Adrenal gland (tissue), 12 donors: ENCODE measurements around the gene PPP1R14B. TPM values are rescaled to one million over a fixed set of nuclear protein-coding genes. Genes with fewer than 3 reads are reported as not detected.
A peak's percentile ranks its signal among the peaks of the same experiment; 100 is the strongest.

Experiments used
- DNase-seq, 7 donors: peaks; one replicate each; pipeline ENCODE4 v3.0.0-alpha.2; 2019 to 2020
- H3K27ac ChIP-seq, 5 donors: fragments of 200-600 bp; sonication (generic) in 4 of 5; 1 replicate in 3 of 5; 2 replicates in 2 of 5; pipeline versions ENCODE4 v1.5.1 to v1.8.0; 2016 to 2020; ENCODE audit warnings: mild to moderate bottlenecking in 1 of 5
- H3K27me3 ChIP-seq: fragments of 200-600 bp; 2 replicates; pipeline ENCODE4 v1.8.0; 2021
- H3K36me3 ChIP-seq, 2 donors: fragments of 200-600 bp; replicated peaks in 1 of 2; 1 replicate in 1 of 2; 2 replicates in 1 of 2; pipeline versions ENCODE4 v1.5.1 to v1.8.0; 2018 to 2022
- H3K4me1 ChIP-seq, 2 donors: fragments of 200-600 bp; replicated peaks in 1 of 2; 1 replicate in 1 of 2; 2 replicates in 1 of 2; pipeline versions ENCODE4 v1.5.1 to v1.8.0; 2018 to 2021
- H3K4me3 ChIP-seq, 4 donors: fragments of 200-600 bp; sonication (generic) in 3 of 4; one replicate each; pipeline ENCODE4 v1.5.1; 2016 to 2018
- H3K9me3 ChIP-seq, 3 donors: fragments of 200-600 bp; sonication (generic) in 1 of 3; replicated peaks in 1 of 3; 1 replicate in 2 of 3; 2 replicates in 1 of 3; pipeline versions ENCODE4 v1.5.1 to v1.8.0; 2016 to 2021
- POLR2A ChIP-seq, 2 donors: fragments of 450-650 bp; IDR thresholded peaks; one replicate each; pipeline ENCODE4 v1.6.1; 2017; ENCODE audit warnings: antibody characterized with exemption in 2 of 2, mild to moderate bottlenecking in 2 of 2, moderate library complexity in 1 of 2
- WGBS, 4 donors: extraction: QIAGEN DNeasy Blood & Tissue Kit in 2 of 4; methylation state at CpG; one replicate each; pipeline versions ENCODE4 v1.1.5 to v1.1.7; 2013 to 2017; 5-methylcytosine and 5-hydroxymethylcytosine counted together
- intact Hi-C, 2 donors: fragments of 100-400 bp; cut with DNase I; formaldehyde crosslinking; loops; one replicate each; pipeline versions ENCODE4 v1.14.1 to v1.15.0; 2022 to 2023
- polyA plus RNA-seq, 3 donors: library from polyadenylated mRNA; stranded (reverse); fragments of 200-250 nt in 2 of 3; fragments of 350-450 nt in 1 of 3; fragmentation: Illumina TruSeq in 1 of 3; extraction: RNeasy Lipid Tissue Mini Kit (QIAGEN cat#74804) in 1 of 3; gene quantifications; one replicate each; pipeline ENCODE4 v1.2.3, GENCODE V29; 2013 to 2014
- total RNA-seq, 9 donors: library from RNA; depleted of rRNA in 4 of 9; stranded (reverse); fragments of >200 nt in 4 of 9; fragments of 120-200 nt in 1 of 9; fragmentation: NEBNext Ultra II Directional in 1 of 9; extraction: Animal tissue kit (Norgen Biotek cat#: 25700) in 1 of 9; gene quantifications; one replicate each; pipeline versions ENCODE4 v1.1.0 to v1.2.4, GENCODE V29; 2013 to 2023
- TF ChIP-seq, protein P1 (sequence below), 6 experiments: fragments of 450-650 bp in 4 of 6; fragments of 200-600 bp in 2 of 6; sonication (generic) in 1 of 6; IDR thresholded peaks; 1 replicate in 5 of 6; 2 replicates in 1 of 6; pipeline versions ENCODE4 v1.5.1 to v1.8.0; 2016 to 2021; ENCODE audit warnings: antibody characterized with exemption in 6 of 6, mild to moderate bottlenecking in 2 of 6, moderate library complexity in 1 of 6
- donor health status: healthy with polysubstance abuse.
- donor health status: Bipolar disorder and iron deficiency.
- donor health status: DM: yes; HTN: yes; CAD: no.
- donor health status: DM: no; HTN: no; CAD: no.
- donor health status: DM: no; HTN: no; CAD: no.
- donor health status: DM: yes; HTN: yes; CAD: no.

Gene PPP1R14B
- total and polyA plus RNA-seq, 12 donors = 77.2 to 331 (median 131) TPM

DNA sequence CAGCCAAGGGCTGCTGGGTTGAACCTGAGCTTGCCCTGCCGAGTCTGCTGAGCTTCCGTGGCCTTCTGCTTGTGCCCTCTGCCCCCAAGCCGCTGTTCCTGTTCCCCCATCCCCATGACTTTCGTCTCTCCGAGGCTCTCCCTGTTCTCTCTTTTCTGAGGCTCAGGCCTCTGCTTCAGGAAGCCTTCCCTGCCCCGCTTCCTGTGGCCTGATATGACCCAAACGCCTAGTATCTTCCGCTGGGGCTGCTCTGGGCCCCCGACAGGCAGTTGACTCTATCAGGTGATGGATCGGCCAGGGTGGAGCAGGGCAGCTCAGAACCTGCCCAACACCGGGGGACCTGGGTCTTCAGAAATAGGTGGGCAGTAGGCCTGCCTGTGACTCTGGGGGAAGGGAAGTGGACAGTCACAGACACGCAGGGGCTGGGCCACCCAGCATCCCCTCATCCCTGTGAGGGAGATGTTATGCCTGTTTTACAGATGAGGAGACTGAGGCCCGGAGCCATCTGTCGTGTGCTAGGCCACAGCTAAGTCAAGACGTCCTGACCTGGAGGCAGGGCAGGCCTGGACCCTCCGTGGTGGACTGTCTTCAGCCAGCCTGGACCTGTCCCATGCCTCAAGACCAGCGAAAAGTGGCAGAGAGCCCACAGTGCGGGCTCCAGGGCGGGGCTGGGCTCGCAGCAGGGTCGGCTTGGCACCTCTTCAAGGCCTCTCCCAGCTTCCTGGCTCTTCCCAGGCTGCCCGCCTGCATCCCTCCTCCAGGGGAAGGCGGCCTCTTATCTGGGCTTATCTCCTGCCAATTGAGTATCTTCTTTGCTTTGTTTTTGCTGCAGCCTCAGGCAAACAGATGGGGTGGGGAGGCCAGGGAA, 21.5 kb upstream of the PPP1R14B start:
- Histone ChIP-seq H3K27me3 (no peaks in the 10 kb centered on the region), H3K9me3 (no peaks in the 10 kb centered on the region), H3K27ac (peak overlapping the region; percentile 94 to 97 (median 96)), H3K36me3 (peaks cover 0 to 32% of the 10 kb centered on the region in 2 donors), H3K4me3 (peak overlapping the region in 1 of 4 donors; percentile 78), H3K4me1 (peaks cover 30 to 43% of the 10 kb centered on the region in 2 donors)
- intact Hi-C loops = no loop called here
- WGBS, 4 donors = 20 to 26% (median 22%) methylated on average over 11 to 23 of the region's 23 CpGs
- TF ChIP-seq POLR2A (IDR thresholded peaks at IDR 0.05) = no peak
- TF ChIP-seq, protein P1, sequence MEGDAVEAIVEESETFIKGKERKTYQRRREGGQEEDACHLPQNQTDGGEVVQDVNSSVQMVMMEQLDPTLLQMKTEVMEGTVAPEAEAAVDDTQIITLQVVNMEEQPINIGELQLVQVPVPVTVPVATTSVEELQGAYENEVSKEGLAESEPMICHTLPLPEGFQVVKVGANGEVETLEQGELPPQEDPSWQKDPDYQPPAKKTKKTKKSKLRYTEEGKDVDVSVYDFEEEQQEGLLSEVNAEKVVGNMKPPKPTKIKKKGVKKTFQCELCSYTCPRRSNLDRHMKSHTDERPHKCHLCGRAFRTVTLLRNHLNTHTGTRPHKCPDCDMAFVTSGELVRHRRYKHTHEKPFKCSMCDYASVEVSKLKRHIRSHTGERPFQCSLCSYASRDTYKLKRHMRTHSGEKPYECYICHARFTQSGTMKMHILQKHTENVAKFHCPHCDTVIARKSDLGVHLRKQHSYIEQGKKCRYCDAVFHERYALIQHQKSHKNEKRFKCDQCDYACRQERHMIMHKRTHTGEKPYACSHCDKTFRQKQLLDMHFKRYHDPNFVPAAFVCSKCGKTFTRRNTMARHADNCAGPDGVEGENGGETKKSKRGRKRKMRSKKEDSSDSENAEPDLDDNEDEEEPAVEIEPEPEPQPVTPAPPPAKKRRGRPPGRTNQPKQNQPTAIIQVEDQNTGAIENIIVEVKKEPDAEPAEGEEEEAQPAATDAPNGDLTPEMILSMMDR (IDR thresholded peaks at IDR 0.05) = peak in 4 of 6 experiments; percentile 16 to 58 (median 41)
- DNase-seq = peak; percentile 89 to 97 (median 96)

GRCh38 chr11:64267207-64267945, 20.6 kb upstream of the PPP1R14B start:
- intact Hi-C loops = no loop called here
- Histone ChIP-seq H3K9me3 (no peaks in the 10 kb centered on the region), H3K4me1 (peaks cover 30 to 42% of the 10 kb centered on the region in 2 donors), H3K4me3 (no peak overlapping the region), H3K36me3 (peaks cover 0 to 41% of the 10 kb centered on the region in 2 donors), H3K27me3 (no peaks in the 10 kb centered on the region), H3K27ac (peak overlapping the region; percentile 94 to 97 (median 96))
- WGBS, 4 donors = 38 to 63% (median 52%) methylated on average over 13 to 27 of the region's 27 CpGs
- peak in 1 of 2 donors; percentile 23 for TF ChIP-seq POLR2A (IDR thresholded peaks at IDR 0.05)
- TF ChIP-seq, protein P1 (IDR thresholded peaks at IDR 0.05) = no peak
- peak in 5 of 7 donors; percentile 64 to 76 (median 70) for DNase-seq

- 59 to 82% (median 77%) methylated on average over 9 to 15 of the region's 15 CpGs for WGBS, 4 donors
These were observed 19.6 kb upstream of the PPP1R14B start for GRCh38 chr11:64266339-64266738.

More at GRCh38 chr11:64266339-64266738, 19.6 kb upstream of the PPP1R14B start:
- H3K9me3 ChIP-seq = no peaks in the 10 kb centered on the region
- DNase-seq = peak in 4 of 7 donors; percentile 68 to 81 (median 77)
- H3K4me3 ChIP-seq = no peak overlapping the region
- peaks cover 24 to 32% of the 10 kb centered on the region in 2 donors for H3K4me1 ChIP-seq
- H3K27me3 ChIP-seq = no peaks in the 10 kb centered on the region
- no peak for TF ChIP-seq POLR2A (IDR thresholded peaks at IDR 0.05)
- TF ChIP-seq, protein P1 (IDR thresholded peaks at IDR 0.05) = no peak
- peaks cover 0 to 51% of the 10 kb centered on the region in 2 donors for H3K36me3 ChIP-seq
- H3K27ac ChIP-seq = peak overlapping the region in 2 of 5 donors; percentile 81 to 97
- intact Hi-C loops = no loop called here
